Small intestine (tissue), 7 donors: ENCODE measurements around the gene ANO7. TPM values are rescaled to one million over a fixed set of nuclear protein-coding genes. Genes with fewer than 3 reads are reported as not detected.

Experiments
- DNase-seq, 2 donors: peaks; one replicate each; pipeline versions ENCODE4 v3.0.0 to v3.0.0-alpha.2; 2013
- FAIRE-seq: peaks from 2 replicates; lab custom pipeline; 2012; peaks lifted over from hg19 to GRCh38; lab: Jason Lieb, UNC
- H3K27ac ChIP-seq, 3 donors: one replicate each; pipeline ENCODE4 v1.5.1; 2013; ENCODE audit warnings: low read length in 2 of 3, mild to moderate bottlenecking in 2 of 3, control low read depth in 1 of 3, inconsistent platforms in 1 of 3, low read depth in 1 of 3, moderate library complexity in 1 of 3
- H3K27me3 ChIP-seq, 3 donors: one replicate each; pipeline ENCODE4 v1.6.1; 2013; ENCODE audit warnings: low read length in 3 of 3, inconsistent platforms in 1 of 3; ENCODE audit not compliant: control insufficient read depth in 3 of 3, insufficient read depth in 3 of 3
- H3K36me3 ChIP-seq, 3 donors: one replicate each; pipeline ENCODE4 v1.6.1; 2013; ENCODE audit warnings: low read length in 3 of 3, inconsistent platforms in 1 of 3, low read depth in 1 of 3, mild to moderate bottlenecking in 1 of 3, moderate library complexity in 1 of 3; ENCODE audit not compliant: control insufficient read depth in 3 of 3, insufficient read depth in 2 of 3
- H3K4me1 ChIP-seq, 3 donors: one replicate each; pipeline ENCODE4 v1.6.1; 2013; ENCODE audit warnings: low read length in 2 of 3, inconsistent platforms in 1 of 3, low read depth in 1 of 3, mild to moderate bottlenecking in 1 of 3, moderate library complexity in 1 of 3; ENCODE audit not compliant: control insufficient read depth in 3 of 3, insufficient read depth in 2 of 3
- H3K4me3 ChIP-seq, 3 donors: one replicate each; pipeline ENCODE4 v1.5.1; 2013; ENCODE audit warnings: low read length in 3 of 3, control low read depth in 1 of 3, inconsistent platforms in 1 of 3, low read depth in 1 of 3, mild to moderate bottlenecking in 1 of 3, moderate library complexity in 1 of 3
- H3K9me3 ChIP-seq, 2 donors: one replicate each; pipeline ENCODE4 v1.6.1; 2013; ENCODE audit warnings: low read depth in 1 of 2, low read length in 1 of 2; ENCODE audit not compliant: control insufficient read depth in 2 of 2, insufficient read depth in 1 of 2
- WGBS, 3 donors: extraction: QIAGEN DNeasy Blood & Tissue Kit; methylation state at CpG; one replicate each; pipeline ENCODE4 v1.1.7; 2013; 5-methylcytosine and 5-hydroxymethylcytosine counted together
- polyA plus RNA-seq, 4 donors: library from polyadenylated mRNA; stranded (reverse) in 3 of 4; unstranded in 1 of 4; fragments of 200-250 nt in 3 of 4; fragments of 120-200 nt in 1 of 4; gene quantifications; one replicate each; pipeline versions ENCODE4 v1.2.1 to v1.2.3, GENCODE V29; 2013
- donor health status: healthy with polysubstance abuse.
- donor health status: control.
- donor health status: control.
- donor health status: Bipolar disorder and iron deficiency.
- donor health status: healthy.

Gene ANO7
- polyA plus RNA-seq, 4 donors, result 1.1 to 40.0 (median 5.9) TPM

- Histone ChIP-seq H3K4me1 (peaks cover under 1 to 5% (median 2%) of the 10 kb centered on the region in 3 donors), H3K27ac (no peak overlapping the region), H3K36me3 (peaks cover 4 to 40% (median 7%) of the 10 kb centered on the region in 3 donors), H3K27me3 (no peaks in the 10 kb centered on the region), H3K4me3 (no peak overlapping the region), H3K9me3 (no peaks in the 10 kb centered on the region)
- 86 to 89% (median 88%) methylated on average over 7 of the region's 7 CpGs for WGBS, 3 donors
- DNase-seq (no peak), FAIRE-seq (no peak)
Observed at GRCh38 chr2:241153616-241154015, 34.9 kb upstream of the ANO7 start.

GRCh38 chr2:241154915-241155314 is 33.6 kb upstream of the ANO7 start:
- H3K27ac ChIP-seq, result no peak overlapping the region
- H3K4me3 ChIP-seq, result no peak overlapping the region
- 95 to 97% (median 95%) methylated on average over 4 of the region's 4 CpGs for WGBS, 3 donors
- DNase-seq (no peak), FAIRE-seq (no peak)
- peaks cover 0 to 5% (median 2%) of the 10 kb centered on the region in 3 donors for H3K4me1 ChIP-seq
- no peaks in the 10 kb centered on the region for H3K27me3 ChIP-seq
- no peaks in the 10 kb centered on the region for H3K9me3 ChIP-seq
- peaks cover 6 to 51% (median 14%) of the 10 kb centered on the region in 3 donors for H3K36me3 ChIP-seq

GRCh38 chr2:241155936-241156335 is 32.5 kb upstream of the ANO7 start:
- H3K36me3 ChIP-seq, result peaks cover 6 to 55% (median 18%) of the 10 kb centered on the region in 3 donors
- no peak overlapping the region for H3K4me3 ChIP-seq
- 78 to 79% (median 78%) methylated on average over 1 of the region's 1 CpG for WGBS, 3 donors
- no peaks in the 10 kb centered on the region for H3K27me3 ChIP-seq
- DNase-seq (no peak), FAIRE-seq (no peak)
- H3K4me1 ChIP-seq, result peaks cover 0 to 5% (median 2%) of the 10 kb centered on the region in 3 donors
- H3K27ac ChIP-seq, result no peak overlapping the region
- H3K9me3 ChIP-seq, result no peaks in the 10 kb centered on the region

- FAIRE-seq (no peak), DNase-seq (no peak)
- H3K4me3 ChIP-seq, result no peak overlapping the region
- H3K4me1 ChIP-seq, result no peaks in the 10 kb centered on the region
- H3K36me3 ChIP-seq, result peaks cover 6 to 62% (median 18%) of the 10 kb centered on the region in 3 donors
- no peaks in the 10 kb centered on the region for H3K9me3 ChIP-seq
- H3K27me3 ChIP-seq, result no peaks in the 10 kb centered on the region
- WGBS, 3 donors, result 76 to 92% (median 81%) methylated on average over 5 of the region's 5 CpGs
- no peak overlapping the region for H3K27ac ChIP-seq
Observed at GRCh38 chr2:241156971-241157441, 31.5 kb upstream of the ANO7 start.

DNA sequence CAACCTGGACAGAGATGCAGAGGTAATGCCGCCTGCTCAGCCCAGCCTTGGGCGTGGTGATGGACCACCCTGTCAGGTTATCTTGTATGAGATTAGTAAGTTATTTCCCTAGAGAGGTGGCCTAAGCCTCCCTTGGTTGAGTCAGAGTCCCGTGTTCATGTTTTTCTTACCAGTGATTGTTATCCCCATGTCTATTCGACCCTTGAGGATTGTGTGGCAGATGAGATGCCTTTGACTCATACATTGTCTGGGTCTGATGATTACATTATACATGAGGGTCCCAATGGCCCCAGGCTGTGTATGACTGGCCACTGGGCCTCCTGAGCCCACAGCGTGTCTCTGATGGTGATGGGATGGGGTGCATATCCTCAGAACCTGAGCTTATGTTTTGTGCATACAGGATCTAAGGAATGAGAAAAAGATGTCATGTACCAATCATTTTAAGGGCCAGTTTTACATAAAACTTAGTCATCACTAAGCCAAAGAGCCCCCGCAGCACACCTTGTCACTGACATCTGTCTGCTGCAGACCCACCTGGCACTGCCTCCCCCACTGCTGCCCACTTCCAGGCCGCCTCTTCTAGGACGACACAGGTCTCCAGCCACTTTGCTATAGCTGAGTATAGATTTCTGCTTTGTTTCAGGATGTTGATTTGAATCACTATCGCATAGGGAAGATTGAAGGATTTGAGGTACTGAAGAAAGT is 30.5 kb upstream of the ANO7 start:
- H3K27ac ChIP-seq, result no peak overlapping the region
- FAIRE-seq, result no peak
- no peaks in the 10 kb centered on the region for H3K9me3 ChIP-seq
- H3K4me1 ChIP-seq, result no peaks in the 10 kb centered on the region
- H3K36me3 ChIP-seq, result peaks cover 6 to 70% (median 18%) of the 10 kb centered on the region in 3 donors
- H3K4me3 ChIP-seq, result no peak overlapping the region
- H3K27me3 ChIP-seq, result no peaks in the 10 kb centered on the region
- 94 to 97% (median 96%) methylated on average over 9 of the region's 9 CpGs for WGBS, 3 donors
- no peak for DNase-seq

GRCh38 chr2:241158546-241158900 is 30.0 kb upstream of the ANO7 start:
- Histone ChIP-seq H3K27me3 (no peaks in the 10 kb centered on the region), H3K9me3 (no peaks in the 10 kb centered on the region), H3K27ac (no peak overlapping the region), H3K36me3 (peaks cover 9 to 70% (median 20%) of the 10 kb centered on the region in 3 donors), H3K4me1 (no peaks in the 10 kb centered on the region), H3K4me3 (no peak overlapping the region)
- no peak for DNase-seq
- FAIRE-seq, result no peak
- WGBS, 3 donors, result 90 to 95% (median 92%) methylated on average over 8 of the region's 8 CpGs

GRCh38 chr2:241159116-241159515 is 29.4 kb upstream of the ANO7 start:
- WGBS, 3 donors, result 95 to 98% (median 97%) methylated on average over 5 of the region's 5 CpGs
- Histone ChIP-seq H3K9me3 (no peaks in the 10 kb centered on the region), H3K27ac (no peak overlapping the region), H3K4me1 (no peaks in the 10 kb centered on the region), H3K36me3 (peaks cover 11 to 74% (median 22%) of the 10 kb centered on the region in 3 donors), H3K27me3 (no peaks in the 10 kb centered on the region), H3K4me3 (no peak overlapping the region)
- DNase-seq (no peak), FAIRE-seq (no peak)

GRCh38 chr2:241160318-241160717 is 28.2 kb upstream of the ANO7 start:
- 93 to 97% (median 95%) methylated on average over 7 of the region's 7 CpGs for WGBS, 3 donors
- Histone ChIP-seq H3K36me3 (peaks cover 12 to 80% (median 24%) of the 10 kb centered on the region in 3 donors), H3K27ac (no peak overlapping the region), H3K4me3 (no peak overlapping the region), H3K27me3 (no peaks in the 10 kb centered on the region), H3K9me3 (no peaks in the 10 kb centered on the region), H3K4me1 (no peaks in the 10 kb centered on the region)
- FAIRE-seq, result no peak
- DNase-seq, result no peak
